K562 (cell line): Measurements from ENCODE around the gene LHB. TPM values are rescaled to one million over a fixed set of nuclear protein-coding genes. Genes with fewer than 3 reads are reported as not detected.
A peak's percentile ranks its signal among the peaks of the same experiment; 100 is the strongest.

Experiments
- BCL6 ChIP-seq: fragments of 250-450 bp; sonication (Bioruptor Pico); IDR thresholded peaks from 2 replicates; pipeline ENCODE4 v1.4.0; 2020
- CBX5 ChIP-seq: IDR thresholded peaks from 2 replicates; pipeline ENCODE4 v1.6.1; 2014; ENCODE audit warnings: low read depth, borderline replicate concordance
- CUX1 ChIP-seq: fragments of 200-800 bp; sonication (Bioruptor generic); IDR thresholded peaks from 2 replicates; pipeline ENCODE4 v1.6.1; 2016; ENCODE audit warnings: missing genetic modification characterization, missing compliant biosample characterization
- EP300 ChIP-seq: IDR thresholded peaks from 2 replicates; pipeline ENCODE4 v1.6.1; 2012; ENCODE audit warnings: low read length, improper control_type of control experiment
- ETV6 ChIP-seq, 3 experiments: fragments of 150-350 bp in 1 of 3; sonication (generic) in 1 of 3; formaldehyde crosslinking in 1 of 3; IDR thresholded peaks; 2 replicates each; pipeline versions ENCODE4 v1.6.1 to v1.8.0; 2014 to 2022; ENCODE audit warnings: borderline replicate concordance in 2 of 3, low read depth in 2 of 3, antibody characterized with exemption in 1 of 3, low read length in 1 of 3, mild to moderate bottlenecking in 1 of 3, missing genetic modification reagents in 1 of 3
- FOXK2 ChIP-seq, 2 experiments: fragments of 450-650 bp; IDR thresholded peaks in 1 of 2; conservative IDR thresholded peaks in 1 of 2; 2 replicates each; pipeline ENCODE4 v1.6.1; 2016; ENCODE audit warnings: low read depth in 2 of 2, mild to moderate bottlenecking in 1 of 2
- KDM2B ChIP-seq: fragments of 250-450 bp; sonication (Bioruptor Pico); IDR thresholded peaks from 2 replicates; pipeline ENCODE4 v1.8.0; 2021; ENCODE audit warnings: mild to moderate bottlenecking, moderate library complexity
- NFIC ChIP-seq: fragments of 450-650 bp; IDR thresholded peaks from 2 replicates; pipeline ENCODE4 v1.6.1; 2017; ENCODE audit warnings: mild to moderate bottlenecking, inconsistent platforms
- RBM17 ChIP-seq: fragments of 200-400 bp; formaldehyde crosslinking; IDR thresholded peaks from 2 replicates; pipeline ENCODE4 v1.6.1; 2017; ENCODE audit warnings: low read depth, mild to moderate bottlenecking, low read length, borderline replicate concordance
- SMARCB1 ChIP-seq: IDR thresholded peaks from 2 replicates; pipeline ENCODE4 v1.6.1; 2011; ENCODE audit warnings: improper control_type of control experiment, low read depth; ENCODE audit not compliant: insufficient read length
- STAT5A ChIP-seq: IDR thresholded peaks from 2 replicates; pipeline ENCODE4 v1.6.1; 2012; ENCODE audit warnings: low read length, inconsistent platforms, borderline replicate concordance
- ZNF583 ChIP-seq: fragments of 250-450 bp; sonication (Bioruptor Pico); IDR thresholded peaks from 2 replicates; pipeline ENCODE4 v1.4.0; 2020
- polyA plus RNA-seq, 8 experiments: library from polyadenylated mRNA; depleted of rRNA in 4 of 8; stranded (reverse) in 5 of 8; unstranded in 3 of 8; fragments of >200 nt; fragmentation: Nextera tagmentation in 2 of 8; fragmentation: Illumina TruSeq in 1 of 8; extraction: Ambion mirVana in 2 of 8; extraction: Trizol in 1 of 8; gene quantifications; 2 replicates each; pipeline versions ENCODE4 v1.2.1 to v1.2.3, GENCODE V29; 2011 to 2014; ENCODE audit warnings: inconsistent platforms in 1 of 8, missing spikeins in 1 of 8
- total RNA-seq, 7 experiments: library from RNA; depleted of rRNA in 6 of 7; stranded (reverse); fragments of >200 nt in 6 of 7; fragmentation: Illumina TruSeq in 2 of 7; extraction: Trizol in 2 of 7; gene quantifications; 2 replicates each; pipeline versions ENCODE4 v1.2.1 to v1.2.3, GENCODE V29; 2011 to 2021; ENCODE audit warnings: low replicate concordance in 1 of 7
- TF ChIP-seq, protein P1 (sequence below): sonication (generic); formaldehyde crosslinking; IDR thresholded peaks from 2 replicates; pipeline ENCODE4 v1.8.0; 2023; ENCODE audit warnings: mild to moderate bottlenecking, missing genetic modification reagents
- TF ChIP-seq, protein P2 (sequence below): fragments of 250-450 bp; sonication (Bioruptor Pico); IDR thresholded peaks from 2 replicates; pipeline ENCODE4 v1.5.0; 2022; ENCODE audit warnings: mild to moderate bottlenecking

Gene LHB
- total and polyA plus RNA-seq, 9 of the 15 experiments (the other 6 are each of a cell fraction or from before 2014, with no cell fraction given), result 0.54 TPM; not detected in 8

GRCh38 chr19:48966541-48967345, 50.1 kb downstream of the LHB start (continued):
- TF ChIP-seq STAT5A, result peak; percentile 10; the same call in 1 of the 2 replicates
- no peak for TF ChIP-seq RBM17
- no peak for TF ChIP-seq KDM2B (CRISPR knock-in tag)
- TF ChIP-seq CUX1, result no peak
- no peak for TF ChIP-seq SMARCB1
- 0 out of 4 replicates have a peak, but pooled peaks have one; percentile 12 to 17 for TF ChIP-seq FOXK2 (conservative IDR thresholded peaks at IDR 0.05 in 1 of 2, IDR thresholded peaks at IDR 0.05 in 1 of 2; ENCODE audit: low read depth in 2 of 2)
- no peak; the same call in 1 of the 2 replicates for TF ChIP-seq NFIC
- TF ChIP-seq CBX5, result no peak
- TF ChIP-seq, protein P1, sequence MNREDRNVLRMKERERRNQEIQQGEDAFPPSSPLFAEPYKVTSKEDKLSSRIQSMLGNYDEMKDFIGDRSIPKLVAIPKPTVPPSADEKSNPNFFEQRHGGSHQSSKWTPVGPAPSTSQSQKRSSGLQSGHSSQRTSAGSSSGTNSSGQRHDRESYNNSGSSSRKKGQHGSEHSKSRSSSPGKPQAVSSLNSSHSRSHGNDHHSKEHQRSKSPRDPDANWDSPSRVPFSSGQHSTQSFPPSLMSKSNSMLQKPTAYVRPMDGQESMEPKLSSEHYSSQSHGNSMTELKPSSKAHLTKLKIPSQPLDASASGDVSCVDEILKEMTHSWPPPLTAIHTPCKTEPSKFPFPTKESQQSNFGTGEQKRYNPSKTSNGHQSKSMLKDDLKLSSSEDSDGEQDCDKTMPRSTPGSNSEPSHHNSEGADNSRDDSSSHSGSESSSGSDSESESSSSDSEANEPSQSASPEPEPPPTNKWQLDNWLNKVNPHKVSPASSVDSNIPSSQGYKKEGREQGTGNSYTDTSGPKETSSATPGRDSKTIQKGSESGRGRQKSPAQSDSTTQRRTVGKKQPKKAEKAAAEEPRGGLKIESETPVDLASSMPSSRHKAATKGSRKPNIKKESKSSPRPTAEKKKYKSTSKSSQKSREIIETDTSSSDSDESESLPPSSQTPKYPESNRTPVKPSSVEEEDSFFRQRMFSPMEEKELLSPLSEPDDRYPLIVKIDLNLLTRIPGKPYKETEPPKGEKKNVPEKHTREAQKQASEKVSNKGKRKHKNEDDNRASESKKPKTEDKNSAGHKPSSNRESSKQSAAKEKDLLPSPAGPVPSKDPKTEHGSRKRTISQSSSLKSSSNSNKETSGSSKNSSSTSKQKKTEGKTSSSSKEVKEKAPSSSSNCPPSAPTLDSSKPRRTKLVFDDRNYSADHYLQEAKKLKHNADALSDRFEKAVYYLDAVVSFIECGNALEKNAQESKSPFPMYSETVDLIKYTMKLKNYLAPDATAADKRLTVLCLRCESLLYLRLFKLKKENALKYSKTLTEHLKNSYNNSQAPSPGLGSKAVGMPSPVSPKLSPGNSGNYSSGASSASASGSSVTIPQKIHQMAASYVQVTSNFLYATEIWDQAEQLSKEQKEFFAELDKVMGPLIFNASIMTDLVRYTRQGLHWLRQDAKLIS (CRISPR knock-in tag), result no peak; the same call in 1 of the 2 replicates
- TF ChIP-seq ZNF583, result no peak
- TF ChIP-seq ETV6 (IDR thresholded peaks at IDR 0.05; ENCODE audit: borderline replicate concordance in 1 of 2, low read depth in 2 of 2, low read length in 1 of 2), result peak in 1 of 2 experiments; percentile 70; a peak in 1 of 4 replicates
- no peak for TF ChIP-seq ETV6 (CRISPR knock-in tag; IDR thresholded peaks at IDR 0.05; ENCODE audit: borderline replicate concordance)
- no peak for TF ChIP-seq BCL6 (CRISPR knock-in tag)
- TF ChIP-seq, protein P2, sequence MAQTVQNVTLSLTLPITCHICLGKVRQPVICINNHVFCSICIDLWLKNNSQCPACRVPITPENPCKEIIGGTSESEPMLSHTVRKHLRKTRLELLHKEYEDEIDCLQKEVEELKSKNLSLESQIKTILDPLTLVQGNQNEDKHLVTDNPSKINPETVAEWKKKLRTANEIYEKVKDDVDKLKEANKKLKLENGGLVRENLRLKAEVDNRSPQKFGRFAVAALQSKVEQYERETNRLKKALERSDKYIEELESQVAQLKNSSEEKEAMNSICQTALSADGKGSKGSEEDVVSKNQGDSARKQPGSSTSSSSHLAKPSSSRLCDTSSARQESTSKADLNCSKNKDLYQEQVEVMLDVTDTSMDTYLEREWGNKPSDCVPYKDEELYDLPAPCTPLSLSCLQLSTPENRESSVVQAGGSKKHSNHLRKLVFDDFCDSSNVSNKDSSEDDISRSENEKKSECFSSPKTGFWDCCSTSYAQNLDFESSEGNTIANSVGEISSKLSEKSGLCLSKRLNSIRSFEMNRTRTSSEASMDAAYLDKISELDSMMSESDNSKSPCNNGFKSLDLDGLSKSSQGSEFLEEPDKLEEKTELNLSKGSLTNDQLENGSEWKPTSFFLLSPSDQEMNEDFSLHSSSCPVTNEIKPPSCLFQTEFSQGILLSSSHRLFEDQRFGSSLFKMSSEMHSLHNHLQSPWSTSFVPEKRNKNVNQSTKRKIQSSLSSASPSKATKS (CRISPR knock-in tag), result peak; percentile 9; the same call in 1 of the 2 replicates
- TF ChIP-seq EP300, result no peak
